ENCODE results near the gene MTCP1.
A peak's percentile ranks its signal among the peaks of the same experiment; 100 is the strongest.

DNA sequence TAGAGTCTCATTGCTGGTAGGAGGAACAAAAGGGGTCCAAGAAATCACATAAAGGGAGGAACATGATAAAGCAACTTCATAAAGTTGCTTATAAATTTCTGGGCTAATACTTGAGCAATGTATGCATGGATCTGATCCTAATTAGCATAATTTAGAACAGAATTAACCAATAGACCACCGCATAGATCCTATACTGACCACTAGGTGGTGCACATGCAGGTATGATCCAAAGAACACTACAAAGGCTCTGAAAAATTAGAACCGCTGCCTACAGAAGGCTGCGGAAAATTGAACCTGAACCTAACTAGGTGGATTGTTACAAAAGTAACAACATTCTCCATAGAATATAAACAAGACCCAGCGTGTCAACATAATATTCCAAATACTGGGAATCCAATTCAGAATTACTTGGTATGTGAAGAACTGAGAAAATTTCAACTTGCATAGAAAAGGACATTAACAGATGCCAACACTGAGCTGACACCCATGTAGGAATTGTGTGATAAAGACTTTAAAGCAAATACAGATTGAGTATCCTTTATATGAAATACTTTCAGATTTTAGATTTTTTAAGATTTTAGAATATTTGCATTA lies 23.6 kb upstream of the MTCP1 start:
- TF ChIP-seq, protein P1, sequence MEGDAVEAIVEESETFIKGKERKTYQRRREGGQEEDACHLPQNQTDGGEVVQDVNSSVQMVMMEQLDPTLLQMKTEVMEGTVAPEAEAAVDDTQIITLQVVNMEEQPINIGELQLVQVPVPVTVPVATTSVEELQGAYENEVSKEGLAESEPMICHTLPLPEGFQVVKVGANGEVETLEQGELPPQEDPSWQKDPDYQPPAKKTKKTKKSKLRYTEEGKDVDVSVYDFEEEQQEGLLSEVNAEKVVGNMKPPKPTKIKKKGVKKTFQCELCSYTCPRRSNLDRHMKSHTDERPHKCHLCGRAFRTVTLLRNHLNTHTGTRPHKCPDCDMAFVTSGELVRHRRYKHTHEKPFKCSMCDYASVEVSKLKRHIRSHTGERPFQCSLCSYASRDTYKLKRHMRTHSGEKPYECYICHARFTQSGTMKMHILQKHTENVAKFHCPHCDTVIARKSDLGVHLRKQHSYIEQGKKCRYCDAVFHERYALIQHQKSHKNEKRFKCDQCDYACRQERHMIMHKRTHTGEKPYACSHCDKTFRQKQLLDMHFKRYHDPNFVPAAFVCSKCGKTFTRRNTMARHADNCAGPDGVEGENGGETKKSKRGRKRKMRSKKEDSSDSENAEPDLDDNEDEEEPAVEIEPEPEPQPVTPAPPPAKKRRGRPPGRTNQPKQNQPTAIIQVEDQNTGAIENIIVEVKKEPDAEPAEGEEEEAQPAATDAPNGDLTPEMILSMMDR (IDR thresholded peaks at IDR 0.05; ENCODE audit: control extremely low read depth in 1 of 3, insufficient read depth in 1 of 3, low read depth in 1 of 3, low read length in 3 of 3), result peak in 2 of 3 experiments; percentile 32 to 57; a peak in 3 of 4 replicates
- TF ChIP-seq POLR2A (IDR thresholded peaks at IDR 0.05; ENCODE audit: control extremely low read depth in 1 of 2, low read depth in 2 of 2, low read length in 2 of 2) (no peak), YY1 (IDR thresholded peaks at IDR 0.05; ENCODE audit: low read depth, low read length) (no peak), SP2 (IDR thresholded peaks at IDR 0.05; ENCODE audit: low read length) (no peak), HDAC2 (IDR thresholded peaks at IDR 0.05; ENCODE audit: borderline replicate concordance in 1 of 2, low read depth in 2 of 2, low read length in 2 of 2) (no peak), RNF2 (IDR thresholded peaks at IDR 0.05; ENCODE audit: borderline replicate concordance, low read depth, low read length, missing control alignments, poor library complexity, severe bottlenecking) (no peak), TCF12 (IDR thresholded peaks at IDR 0.05; ENCODE audit: low read depth, low read length) (no peak), NRF1 (IDR thresholded peaks at IDR 0.05; ENCODE audit: low read depth, low read length) (no peak)
